Heart left ventricle (tissue), 13 donors: Measurements from ENCODE around the gene COMMD10.

Source experiments
- CTCF ChIP-seq, 12 donors: fragments of 200-600 bp; sonication (generic) in 4 of 12; IDR thresholded peaks; one replicate each; pipeline versions ENCODE4 v1.5.0 to v1.8.0; 2018 to 2022; ENCODE audit warnings: antibody characterized with exemption in 12 of 12, mild to moderate bottlenecking in 5 of 12
- POLR2A ChIP-seq, 2 donors: fragments of 450-650 bp; IDR thresholded peaks; one replicate each; pipeline ENCODE4 v1.6.1; 2017; ENCODE audit warnings: antibody characterized with exemption in 2 of 2, mild to moderate bottlenecking in 2 of 2, moderate library complexity in 2 of 2
- donor health status: ischemic (EF 13 %, LVEDD 7.1; RV severe dilation, severe dysfunction).
- donor health status: DM: no; HTN: yes; CAD: no.
- donor health status: DM: no; HTN: no; CAD: no.
- donor health status: ischemic (EF 25% LVEDD 6.9; RV normal size, moderate dysfunction).
- donor health status: ischemic (EF 25% LVEDD 5.7; RV mildly dilated, moderate dysfunction).
- donor health status: ischemic (EF 35%, LVEDD 5.7; RV mildly dilated, moderate dysfunction).
- donor health status: nonischemic (EF 11% LVEDD 7.7; RV severe dilation, severe dysfunction).
- donor health status: DM: yes; HTN: yes; CAD: no.
- donor health status: PGD.
- donor health status: ischemic (EF 29% LVEDD 5.4; RV normal size, mild dysfunction).
- donor health status: nonischemic (EF 23%, LVEDD 6.1; RV moderate dilation, normal function).

GRCh38 chr5:116280149-116280803 is 195.5 kb downstream of the COMMD10 start:
- TF ChIP-seq CTCF (IDR thresholded peaks at IDR 0.05) (no peak), POLR2A (IDR thresholded peaks at IDR 0.05) (no peak)
